ENCODE data around the gene ATG12.
A peak's percentile ranks its signal among the peaks of the same experiment; 100 is the strongest.
"Not testable (repeated sequence)": the region's sequence is repeated elsewhere in the genome, so short reads cannot be mapped to it uniquely, and the experiment has no call there.

ATG12 gene

DNA sequence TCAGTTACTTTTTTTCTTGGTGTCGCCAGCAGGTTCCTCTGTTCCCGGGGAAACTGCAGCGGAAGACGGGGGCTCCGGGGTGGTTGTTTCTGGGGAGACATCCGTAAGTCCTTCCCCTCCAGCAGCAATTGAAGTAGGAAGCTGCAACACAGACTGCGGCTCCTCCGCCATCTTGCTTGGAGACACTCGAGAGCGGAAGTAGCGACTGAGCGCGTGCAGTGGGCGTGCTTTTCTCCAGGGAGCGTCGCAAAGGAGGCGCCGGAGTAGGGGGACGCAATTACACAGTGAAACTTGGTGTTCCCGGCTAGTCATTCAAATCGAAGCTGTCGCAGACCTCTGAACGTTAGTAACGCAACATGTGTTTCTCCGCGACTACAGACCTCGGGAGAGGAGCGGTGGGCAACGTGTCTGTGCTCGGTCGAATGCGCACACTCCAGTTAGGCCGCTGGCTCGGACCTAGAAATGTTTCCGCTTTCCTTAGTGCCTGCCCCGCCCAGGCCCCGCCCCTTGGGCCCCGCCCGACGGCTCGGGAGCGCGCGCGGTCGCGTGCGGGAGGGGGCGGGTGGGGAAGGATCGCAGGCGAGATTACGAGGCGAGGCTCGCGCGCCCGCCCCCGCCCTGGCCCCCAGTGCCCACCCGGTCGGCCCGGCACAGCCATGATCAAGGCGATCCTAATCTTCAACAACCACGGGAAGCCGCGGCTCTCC, at the start of gene ATG12, which contains the start of gene AP3S1:
Gene ATG12 (minus strand): TSS at position 184 of the 707 bp plus-strand sequence. CDS start 13 bp downstream, at position 171.
Gene AP3S1 (plus strand): TSS at position 554 of the 707 bp plus-strand sequence. CDS start 103 bp downstream, at position 657.
- peak; percentile 90 for DNase-seq (ENCODE audit: low spot score)

DNA sequence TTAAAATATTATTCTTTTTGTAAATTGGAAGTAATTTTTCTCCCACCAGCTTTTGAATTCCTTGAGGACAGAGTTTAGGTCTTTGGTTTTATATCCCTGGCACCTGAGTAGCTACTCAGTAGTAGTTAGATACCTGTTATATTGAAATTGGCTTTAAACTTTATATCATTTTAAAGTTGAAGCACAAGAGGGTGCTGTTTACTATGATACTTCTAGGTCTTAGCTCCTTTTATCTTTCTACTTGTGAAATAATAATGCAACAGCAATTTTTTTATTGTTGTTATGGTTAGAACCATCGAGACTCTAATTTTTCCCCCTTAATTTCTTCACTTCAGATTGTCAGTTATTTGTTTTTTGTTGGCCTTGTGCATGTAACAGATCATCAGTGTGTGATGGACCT, 46.7 kb upstream of the ATG12 start:
- DNase-seq (ENCODE audit: low spot score), result no peak

DNA sequence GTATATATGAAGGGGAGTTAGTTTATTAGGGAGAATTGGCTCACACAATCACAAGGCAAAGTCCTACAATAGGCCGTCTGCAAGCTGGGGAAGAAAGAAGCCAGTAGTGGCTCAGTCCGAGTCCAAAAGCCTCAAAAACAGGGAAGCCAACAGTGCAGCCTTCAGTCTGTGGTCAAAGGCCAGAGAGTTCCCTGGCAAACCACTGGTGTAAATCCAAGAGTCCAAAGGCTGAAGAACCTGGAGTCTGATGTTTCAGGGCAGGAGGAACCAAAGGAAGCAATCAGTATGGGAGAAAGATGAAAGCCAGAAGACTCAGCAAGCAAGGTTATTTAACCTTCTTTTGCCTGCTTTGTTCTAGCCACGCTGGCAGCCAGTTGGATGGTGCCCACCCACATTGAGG, 43.8 kb upstream of the ATG12 start:
- not testable (repeated sequence) for DNase-seq (ENCODE audit: low spot score)

DNA sequence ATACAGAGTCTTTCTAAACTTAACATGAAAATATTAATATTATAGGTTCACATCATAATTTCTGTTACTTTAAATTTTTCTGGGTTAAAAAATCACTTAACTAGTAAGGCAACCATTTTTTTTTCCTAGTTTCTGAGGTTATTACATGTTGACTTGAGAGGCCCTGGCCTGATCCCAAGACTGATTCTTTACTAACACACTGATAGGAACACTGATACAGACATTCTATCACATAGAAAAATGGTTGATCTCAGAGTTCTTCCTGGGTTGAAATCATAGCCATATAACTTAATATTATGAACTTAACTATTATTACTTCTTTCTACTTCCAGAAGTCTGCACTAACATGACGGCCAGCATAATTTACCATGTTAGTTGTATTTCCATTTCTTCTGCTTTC, 43.3 kb upstream of the ATG12 start:
- no peak for DNase-seq (ENCODE audit: low spot score)

DNA sequence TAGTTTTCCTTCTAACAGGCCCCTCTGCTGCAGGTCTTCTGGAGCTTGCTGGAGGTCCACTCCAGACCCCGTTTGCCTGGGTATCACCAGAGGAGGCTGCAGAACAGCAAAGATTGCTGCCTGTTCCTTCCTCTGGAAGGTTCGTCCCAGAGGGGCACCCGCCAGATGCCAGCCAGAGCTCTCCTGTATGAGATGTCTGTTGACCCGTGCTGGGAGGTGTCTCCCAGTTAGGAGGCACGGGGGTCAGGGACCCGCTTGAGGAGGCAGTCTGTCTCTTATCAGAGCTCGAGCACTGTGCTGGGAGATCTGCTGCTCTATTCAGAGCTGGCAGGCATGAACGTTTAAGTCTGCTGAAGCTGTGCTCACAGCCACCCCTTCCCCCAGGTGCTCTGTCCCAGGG, 41.1 kb upstream of the ATG12 start:
- not testable (repeated sequence) for DNase-seq (ENCODE audit: low spot score)

DNA sequence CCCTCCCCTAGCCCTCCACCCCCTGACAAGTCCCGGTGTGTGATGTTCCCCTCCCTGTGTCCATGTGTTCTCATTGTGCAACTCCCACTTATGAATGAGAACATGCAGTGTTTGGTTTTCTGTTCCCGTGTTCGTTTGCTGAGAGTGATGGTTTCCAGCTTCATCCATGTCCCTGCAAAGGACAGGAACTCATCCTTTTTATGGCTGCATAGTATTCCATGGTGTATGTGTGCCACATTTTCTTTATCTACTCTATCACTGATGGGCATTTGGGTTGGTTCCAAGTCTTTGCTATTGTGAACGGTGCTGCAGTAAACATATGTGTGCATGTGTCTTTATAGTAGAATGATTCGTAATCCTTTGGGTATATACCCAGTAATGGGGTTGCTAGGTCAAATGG, 36.0 kb upstream of the ATG12 start:
- DNase-seq (ENCODE audit: low spot score), result not testable (repeated sequence)

DNA sequence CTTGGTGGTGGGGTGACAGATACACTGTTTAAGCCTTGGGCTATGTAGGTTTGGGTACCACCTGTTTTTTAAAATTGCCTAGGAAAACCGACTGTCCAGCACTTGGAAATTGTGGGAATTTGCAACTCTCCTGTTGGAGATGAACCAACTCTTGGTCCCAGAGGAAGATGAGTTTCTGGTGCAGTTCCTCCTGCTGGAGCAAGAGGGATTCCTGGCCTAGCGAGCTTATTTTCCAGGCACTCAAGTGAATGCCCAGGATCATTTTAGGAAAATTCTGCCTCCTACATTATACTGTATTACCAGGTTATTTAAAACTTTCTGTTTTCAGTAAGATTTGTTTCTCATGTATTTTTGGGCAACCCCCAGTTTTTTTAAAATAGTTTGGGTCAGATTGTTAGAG, 34.1 kb upstream of the ATG12 start:
- DNase-seq (ENCODE audit: low spot score), result peak; percentile 26

DNA sequence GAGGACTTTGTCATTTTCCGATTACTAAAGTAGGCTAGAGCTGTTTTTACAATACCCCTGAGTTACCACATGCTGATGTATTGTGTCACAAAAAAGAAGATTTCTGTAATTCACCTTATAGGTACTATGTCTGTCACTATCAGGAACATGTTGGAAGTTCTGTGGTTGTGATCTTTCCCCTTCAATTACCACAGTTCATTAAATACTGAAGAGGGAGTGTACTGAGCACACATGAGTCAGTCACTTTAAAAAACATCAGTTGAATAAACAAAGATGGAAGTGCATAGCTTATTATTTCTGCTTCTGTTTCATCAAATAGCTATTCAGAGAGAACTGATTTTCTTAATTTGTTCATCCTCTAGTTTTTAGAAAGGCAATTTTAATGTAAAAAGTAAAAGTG, 32.0 kb upstream of the ATG12 start:
- no peak for DNase-seq (ENCODE audit: low spot score)

DNA sequence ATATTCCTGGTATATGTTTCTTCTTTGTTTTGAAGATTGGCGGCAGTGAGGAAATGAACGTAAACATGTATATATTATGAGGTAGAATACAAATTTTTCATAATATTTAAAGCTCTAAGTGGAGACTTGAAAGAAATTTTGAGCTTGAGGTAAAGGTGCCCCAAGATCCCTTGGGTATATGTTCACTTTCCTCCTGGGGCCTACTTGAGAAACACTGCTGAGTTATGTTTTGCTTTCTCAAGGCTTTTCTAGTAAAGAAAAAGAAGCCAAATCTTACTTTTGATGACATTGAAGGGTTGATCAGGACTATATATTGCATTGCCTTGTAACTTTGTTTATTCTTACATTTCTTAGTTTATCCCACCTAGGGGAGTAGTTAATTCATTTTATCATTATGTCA, 31.1 kb upstream of the ATG12 start:
- no peak for DNase-seq (ENCODE audit: low spot score)

DNA sequence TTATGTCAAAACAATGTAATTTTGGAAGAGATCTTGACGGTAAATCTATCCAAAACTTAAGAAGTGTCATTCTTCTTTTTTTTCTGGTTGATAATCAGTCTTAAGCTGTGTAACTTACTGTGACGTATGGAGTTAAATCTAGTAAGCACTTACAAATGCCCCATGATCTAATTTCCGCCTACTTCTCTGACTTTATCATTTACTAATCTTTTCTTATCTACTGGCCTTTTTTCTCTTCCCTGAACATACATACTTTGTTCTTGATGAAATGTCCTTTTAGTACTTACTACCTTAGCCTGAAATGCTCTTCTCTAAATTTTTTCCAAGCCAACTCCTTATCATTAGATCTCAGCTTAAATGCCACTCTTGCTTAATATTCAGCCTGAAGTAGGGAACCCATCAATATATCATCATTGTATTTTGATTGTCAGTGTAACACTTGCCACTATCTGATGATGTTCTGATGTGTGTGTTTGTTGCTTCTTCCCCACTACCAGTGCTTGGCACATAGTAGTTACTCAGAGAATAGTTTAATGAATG, 28.0 kb upstream of the ATG12 start:
- DNase-seq (ENCODE audit: low spot score), result no peak

DNA sequence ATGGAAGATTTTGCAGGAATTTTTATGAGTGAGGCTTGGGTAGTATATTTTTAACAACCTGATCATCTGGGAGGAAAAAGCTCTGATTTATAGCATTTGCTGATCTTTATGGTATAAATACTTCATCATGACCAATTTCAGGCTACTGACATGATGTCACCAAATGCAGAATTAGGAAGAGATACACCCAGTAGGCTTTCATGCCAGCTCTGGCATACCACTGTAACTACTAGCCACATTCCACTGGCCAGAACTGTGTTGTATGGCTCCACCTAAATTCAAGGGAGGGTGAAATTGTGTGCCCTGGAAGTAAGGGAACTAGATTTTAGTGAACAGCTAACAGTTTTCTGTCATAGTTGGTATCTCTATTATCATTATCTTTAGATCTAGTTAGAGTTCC, 18.0 kb upstream of the ATG12 start:
- DNase-seq (ENCODE audit: low spot score), result no peak

DNA sequence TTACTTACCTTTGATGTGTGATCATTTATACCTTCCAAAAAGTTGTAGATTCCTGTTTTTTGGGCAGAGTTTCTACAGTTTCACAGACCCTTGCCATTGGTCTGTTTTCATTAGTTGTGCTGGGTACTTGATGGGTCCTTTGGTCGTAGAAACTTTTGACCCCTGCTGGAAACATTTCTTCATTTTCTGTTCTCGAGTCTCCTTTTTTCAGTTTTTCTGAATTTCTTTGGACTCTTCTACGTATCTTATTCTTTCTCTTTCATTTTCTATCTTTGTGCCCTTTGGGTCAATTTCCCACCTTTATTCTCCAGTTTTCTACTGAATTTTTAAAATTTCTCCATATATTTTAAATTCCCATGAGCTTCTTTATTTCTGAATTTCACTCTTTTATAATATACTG, 17.0 kb upstream of the ATG12 start:
- no peak for DNase-seq (ENCODE audit: low spot score)

DNA sequence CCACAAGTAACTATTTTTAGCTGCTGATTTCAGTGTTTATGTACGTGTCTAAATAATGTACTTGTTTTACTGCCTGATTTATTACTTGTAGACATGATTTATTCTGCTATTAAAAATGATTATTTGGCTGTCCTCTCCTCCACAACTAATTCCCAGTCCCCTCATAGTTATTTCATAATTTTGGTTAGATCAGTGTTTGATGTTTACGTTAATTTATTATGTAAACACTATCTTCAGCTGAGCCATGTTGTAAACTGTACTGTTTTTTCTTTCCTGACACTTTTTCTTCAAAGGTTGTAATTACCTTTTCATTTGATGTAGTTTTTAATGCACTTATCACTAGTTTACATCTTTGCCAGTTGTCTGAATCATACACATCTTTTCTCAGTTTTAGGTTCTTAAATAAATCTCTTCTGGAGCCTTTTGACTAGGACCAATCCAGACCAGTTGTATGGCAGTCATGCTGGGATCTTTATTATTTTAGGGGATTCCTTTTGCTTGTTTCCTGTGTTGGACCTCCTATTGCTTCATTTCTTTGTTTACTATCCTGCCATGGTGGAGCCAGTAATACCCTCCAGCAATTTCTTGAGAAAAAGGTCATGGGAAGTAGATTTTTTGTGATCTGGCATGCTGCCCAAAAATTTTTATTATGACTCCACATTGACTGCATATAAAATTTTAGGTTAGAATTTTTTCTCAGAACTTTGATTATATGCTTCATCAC, 16.4 kb upstream of the ATG12 start:
- DNase-seq (ENCODE audit: low spot score), result no peak

DNA sequence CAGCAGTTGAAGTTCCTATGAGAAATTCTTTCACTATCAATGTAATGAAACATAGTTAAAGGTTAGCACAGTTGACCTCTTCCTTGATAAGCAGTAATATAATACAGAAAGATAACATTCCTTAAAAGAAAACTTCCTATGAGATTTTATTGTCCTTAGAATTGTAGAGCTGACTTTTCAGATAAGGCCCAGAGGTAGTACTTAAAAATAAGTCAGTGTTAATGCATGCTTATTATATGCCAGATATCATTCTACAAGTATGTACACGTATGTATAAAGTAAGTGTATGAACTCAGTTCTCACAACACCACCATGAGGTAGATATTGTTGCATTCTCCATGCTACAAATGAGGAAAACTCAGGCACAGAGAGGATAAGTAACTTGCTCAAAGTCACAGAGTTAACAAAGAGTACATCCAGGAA, 15.7 kb upstream of the ATG12 start:
- DNase-seq (ENCODE audit: low spot score), result no peak

DNA sequence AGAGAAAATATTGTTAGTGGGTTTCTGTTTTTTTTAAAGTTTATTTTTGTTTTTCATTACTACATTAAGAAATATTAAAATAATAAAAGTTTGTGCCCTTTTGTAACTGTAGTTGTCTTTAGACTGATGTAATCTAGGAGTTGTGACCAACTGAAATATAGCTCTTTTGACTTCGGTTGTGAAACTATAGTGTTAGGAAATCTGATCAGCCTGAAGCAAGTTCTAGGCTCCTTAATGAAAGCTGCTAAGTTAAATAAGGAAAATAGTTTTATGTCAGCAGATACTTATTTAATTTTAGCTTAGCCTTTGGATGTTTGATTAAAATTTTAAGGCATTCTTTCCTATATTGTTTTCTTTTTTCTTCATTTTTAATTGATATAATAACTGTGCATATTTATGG, 14.6 kb upstream of the ATG12 start:
- no peak for DNase-seq (ENCODE audit: low spot score)

DNA sequence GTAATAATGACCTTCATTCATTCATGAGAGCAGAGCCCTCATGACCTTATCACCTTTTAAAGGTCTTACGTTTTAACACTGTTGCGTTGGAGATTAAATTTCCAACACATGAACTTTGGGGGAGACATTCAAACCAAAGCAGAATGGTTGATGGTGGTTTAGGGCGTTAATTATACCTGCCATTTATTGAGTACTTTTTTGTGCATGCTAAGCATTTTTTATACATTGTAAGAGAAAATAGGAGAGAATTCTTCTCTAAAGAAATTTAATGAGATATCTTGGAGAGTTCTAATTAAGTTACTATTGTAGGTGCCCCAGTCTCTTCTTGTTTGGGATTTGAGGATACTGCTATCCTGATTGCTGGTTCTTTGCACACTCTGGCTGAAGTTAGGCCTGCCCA, 12.8 kb upstream of the ATG12 start:
- DNase-seq (ENCODE audit: low spot score), result no peak

DNA sequence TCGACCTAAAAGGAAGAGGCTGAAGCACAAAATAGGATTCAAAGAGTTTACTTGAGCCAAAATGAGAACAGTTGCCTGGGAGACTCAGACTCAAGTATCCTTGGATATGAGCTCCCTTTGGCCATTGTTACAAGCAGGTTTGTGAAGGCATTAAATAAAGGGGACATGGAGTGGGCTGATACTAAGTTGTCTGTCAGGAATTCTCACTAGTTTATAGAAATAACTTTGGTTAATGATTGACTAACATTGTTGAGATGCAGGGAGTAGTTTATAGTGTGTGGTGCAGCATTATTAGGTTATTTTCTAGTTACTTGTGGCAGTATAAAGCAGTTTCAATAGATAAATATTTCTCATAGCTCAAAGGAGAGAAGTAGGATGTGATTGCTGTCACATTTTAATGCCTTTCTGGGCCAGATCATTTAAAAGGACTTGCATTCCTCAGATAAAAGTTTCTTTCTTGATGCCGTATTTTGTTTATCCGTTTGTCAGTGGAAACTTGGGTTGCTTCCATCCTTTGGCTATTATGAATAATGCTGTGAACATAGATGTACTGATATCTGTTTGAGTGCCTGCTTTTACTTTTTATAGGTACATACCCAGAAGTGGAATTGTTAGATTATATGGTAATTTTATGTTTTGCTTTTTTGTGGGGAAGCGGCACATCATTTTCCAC, 9.5 kb upstream of the ATG12 start:
- DNase-seq (ENCODE audit: low spot score), result no peak

DNA sequence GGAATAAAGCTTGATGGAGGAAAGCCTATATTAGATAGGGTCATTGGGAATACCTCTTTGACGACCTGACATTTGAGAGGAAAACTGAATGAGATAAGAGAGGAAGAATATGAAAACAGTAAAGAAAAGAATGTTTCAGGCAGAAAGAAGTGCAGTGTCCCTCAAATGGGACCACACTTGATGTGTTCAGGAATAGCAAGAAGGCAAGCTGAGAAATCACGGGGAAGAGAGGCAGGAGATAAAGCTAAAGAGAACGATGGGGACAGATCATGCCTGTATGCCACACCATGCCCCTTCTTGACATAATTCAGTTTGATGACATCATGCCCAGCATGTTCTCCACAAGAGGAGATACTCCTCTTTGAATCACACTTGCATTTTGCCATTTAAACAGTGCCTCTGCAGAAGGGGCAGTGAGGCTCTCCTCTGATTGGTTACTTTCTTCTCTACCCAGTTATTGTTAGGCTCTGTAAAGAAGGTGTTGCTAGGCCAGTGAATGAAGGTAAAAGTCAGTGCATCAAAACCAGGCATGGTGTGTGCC, 8.0 kb upstream of the ATG12 start:
- no peak for DNase-seq (ENCODE audit: low spot score)

DNA sequence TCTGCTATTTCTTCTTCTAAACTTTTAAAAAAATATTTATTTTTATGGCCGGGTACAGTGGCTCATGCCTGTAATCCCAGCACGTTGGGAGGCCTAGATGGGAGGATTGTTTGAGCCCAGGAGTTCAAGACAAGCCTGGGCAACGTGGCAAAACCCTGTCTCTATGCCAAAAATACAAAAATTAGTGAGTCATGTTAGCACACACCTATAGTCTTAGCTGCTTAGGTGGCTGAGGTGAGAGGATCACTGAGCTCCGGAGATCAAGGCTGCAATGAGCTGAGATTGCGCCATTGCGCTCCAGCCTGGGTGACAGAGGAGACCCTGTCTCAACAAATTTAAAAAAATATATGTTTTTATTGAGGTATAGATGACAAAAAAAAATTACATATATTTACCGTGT, 5.9 kb upstream of the ATG12 start:
- no peak for DNase-seq (ENCODE audit: low spot score)

DNA sequence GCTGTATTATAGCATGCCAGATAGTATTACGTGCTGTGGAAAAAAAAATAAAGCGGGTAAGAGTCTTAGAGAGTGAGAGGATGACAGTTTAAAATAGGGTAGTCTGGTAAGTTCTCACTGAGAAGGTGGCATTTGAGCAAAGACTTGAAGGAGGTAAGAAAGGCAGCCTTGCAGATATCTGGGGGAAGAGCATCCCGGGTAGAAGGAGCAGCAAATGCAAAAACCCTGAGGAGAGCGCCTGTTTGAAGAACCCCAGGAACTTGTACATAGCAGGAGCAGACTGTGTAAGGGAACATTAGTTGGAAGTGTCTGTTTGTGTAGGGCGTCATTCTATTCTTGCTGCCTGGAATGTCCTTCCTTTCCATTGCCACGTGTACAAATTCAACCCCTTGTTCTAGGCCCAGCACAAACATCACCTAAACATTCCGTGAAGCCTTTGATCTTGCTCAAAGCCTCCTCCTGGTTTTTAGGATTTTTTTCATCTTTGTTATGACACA, 3.0 kb upstream of the ATG12 start:
- no peak for DNase-seq (ENCODE audit: low spot score)

DNA sequence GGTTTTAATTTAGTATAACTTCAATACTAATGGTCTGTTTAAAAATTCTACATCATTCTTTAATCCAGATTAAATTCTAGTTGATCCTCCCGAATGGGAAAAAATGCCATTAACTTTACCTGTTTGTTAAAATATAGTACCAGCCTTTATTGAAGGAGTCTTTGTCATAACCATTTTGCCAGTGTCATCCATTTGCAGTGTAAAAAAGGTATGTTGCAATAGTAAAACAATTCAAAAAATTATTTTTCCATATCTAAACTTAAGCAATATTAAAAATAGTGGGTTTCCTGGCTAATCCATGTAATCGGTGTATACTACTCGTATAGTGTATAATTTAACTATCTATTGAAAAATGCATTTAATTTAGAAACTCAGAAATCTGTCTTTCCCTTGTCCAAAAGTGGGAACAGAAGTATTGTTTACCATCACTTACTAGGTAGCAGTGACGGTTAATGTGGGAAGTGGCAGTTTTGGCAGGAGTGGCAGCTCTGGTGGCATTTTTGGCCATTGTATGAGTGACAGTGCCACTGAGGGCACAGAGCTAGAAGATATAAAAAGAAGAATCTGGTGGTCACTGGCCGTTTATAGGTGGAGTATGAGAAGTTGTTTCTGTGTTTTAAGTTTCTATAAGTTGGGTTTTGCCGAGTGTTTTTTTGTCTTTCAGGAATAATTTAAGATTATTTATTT, 2.2 kb upstream of the ATG12 start:
- no peak for DNase-seq (ENCODE audit: low spot score)

DNA sequence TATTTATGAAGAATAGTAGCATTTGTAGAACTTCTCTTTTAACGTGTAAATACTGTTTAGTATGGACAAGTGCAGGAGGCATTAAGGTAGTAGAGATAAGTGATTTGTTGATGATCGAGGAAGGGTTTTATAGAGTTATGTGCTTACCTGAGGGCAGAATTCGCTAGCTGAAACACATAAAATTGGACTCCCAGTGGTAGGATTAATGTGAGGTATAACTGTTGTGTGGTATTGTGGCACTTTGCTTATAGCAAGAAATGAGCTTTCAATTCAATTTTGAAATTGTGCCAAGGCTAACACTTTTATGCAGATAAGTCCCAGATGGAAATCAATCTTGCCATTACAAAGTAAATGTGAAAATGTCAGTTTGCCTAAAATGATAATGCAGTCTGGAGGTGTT, 1.6 kb upstream of the ATG12 start:
- DNase-seq (ENCODE audit: low spot score), result no peak

Measured in D341Med (cell line).